ENCODE data around the gene UST.
"Not testable (repeated sequence)": the region's sequence is repeated elsewhere in the genome, so short reads cannot be mapped to it uniquely, and the experiment has no call there.

The UST gene

DNA sequence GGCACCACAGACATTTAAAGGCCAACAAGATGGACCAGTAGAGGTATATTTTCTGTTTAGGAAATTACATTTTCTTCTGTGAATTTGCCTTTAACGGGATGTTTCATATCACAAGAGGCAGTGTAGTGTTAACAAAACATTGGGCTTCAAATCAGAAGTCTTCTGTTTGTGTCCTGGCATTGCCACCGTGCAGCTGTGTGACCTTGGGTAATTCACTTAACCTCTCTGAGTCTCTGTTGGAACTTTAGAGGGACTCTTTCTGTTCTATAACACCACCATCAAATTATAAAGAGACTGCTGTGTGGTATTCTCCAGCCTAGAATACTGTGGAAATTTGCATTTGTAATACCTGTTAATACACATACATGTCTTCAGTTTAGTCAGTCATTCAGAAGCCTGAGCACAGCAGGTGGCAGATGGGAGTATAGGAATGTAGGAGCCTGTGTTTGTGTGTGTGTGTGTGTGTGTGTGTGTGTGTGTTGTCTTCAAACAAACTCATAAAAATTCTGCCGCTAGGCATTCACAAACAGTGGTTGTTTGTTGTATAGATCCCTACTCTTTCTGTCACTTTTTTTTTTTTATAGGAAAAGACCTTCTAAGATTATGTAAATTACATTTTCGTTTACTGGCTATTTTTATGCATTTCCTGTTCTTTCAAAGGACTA, 22.6 kb downstream of the UST start:
- DNase-seq, result no peak

DNA sequence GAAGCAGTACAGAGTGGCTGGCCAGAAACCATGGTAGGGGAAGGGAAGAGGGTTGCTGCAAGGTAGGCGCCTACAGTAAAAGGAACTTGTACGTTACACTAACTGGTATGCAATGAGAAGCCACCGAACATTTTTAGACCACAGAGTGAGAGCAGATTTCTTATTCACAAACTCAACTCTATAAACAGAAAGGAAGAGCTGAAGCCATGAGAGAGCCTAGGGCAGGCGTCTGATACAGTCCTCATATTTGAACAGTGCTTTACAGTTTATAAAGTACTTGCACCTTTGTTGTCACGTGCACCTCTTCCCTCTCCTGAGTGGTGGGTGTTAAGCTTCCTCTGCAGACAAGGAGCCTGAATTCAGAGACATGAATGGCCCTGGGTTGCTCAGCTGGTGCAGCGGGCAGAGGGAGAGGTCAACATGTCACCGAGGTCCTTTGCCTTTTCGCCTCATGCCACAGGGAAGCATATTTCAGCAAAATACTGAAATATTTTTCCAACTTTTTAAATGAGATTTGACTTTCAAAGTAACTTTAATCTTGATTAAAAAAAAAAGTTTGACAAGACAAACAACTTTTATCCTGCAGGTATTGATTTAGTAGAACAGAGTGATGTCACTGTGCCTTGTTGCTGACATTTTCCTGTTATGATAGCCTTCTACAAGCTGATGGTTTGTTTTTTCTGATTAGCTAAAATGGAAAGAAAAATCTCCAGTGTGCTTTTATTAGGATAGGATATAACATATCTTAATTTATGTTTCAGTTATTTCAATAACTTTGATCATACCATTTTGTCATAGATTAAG, 23.8 kb downstream of the UST start:
- peak; percentile 49 for DNase-seq

DNA sequence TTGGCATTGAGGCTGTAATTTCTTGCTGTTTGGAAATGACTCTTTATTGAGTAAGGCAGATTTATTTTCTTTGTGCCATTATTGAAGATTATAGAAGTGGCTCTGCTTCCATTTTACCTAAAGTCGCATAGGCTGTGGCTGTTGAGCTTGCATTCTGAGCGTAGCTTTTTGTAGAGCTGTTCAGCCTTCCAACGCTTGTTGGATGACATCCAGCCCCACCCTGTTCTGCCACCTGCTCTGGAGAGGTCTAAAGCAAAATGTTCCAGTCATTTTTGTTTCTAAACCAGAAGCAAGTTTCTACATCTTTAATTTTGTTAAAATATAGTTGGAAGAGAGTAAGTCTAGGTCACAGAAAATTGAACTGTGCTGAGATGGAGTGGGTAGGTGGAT, 24.4 kb downstream of the UST start:
- DNase-seq, result no peak

DNA sequence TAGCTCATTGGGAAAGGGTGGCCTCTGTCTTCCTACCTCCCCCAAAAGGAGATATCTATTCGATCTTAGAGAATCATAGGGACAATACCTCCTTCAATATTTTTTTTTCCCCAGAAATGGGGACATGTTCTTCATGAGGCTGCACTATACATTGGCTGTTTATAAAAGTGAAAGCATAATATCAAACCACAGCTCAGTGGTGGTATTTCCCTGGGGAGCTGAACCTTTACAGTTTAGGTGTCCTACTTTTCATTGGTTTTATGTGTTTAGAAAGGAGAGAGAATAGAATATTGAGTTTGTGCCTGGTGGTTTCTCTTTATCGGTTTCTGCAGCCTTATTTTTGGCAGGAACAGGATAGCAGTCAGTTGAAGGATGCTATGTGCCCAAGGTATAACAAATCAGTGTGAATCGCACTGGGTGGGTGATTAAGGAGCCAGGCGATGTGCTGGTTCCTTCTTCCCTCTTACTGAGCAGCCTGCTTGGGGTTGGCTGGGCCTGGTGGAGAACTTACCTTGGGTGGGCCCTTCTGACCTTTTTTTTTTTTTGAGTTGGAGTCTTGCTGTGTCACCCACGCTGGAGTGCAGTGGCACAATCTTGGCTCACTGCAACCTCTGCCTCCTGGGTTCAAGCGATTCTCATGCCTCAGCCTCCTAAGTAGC, 25.2 kb downstream of the UST start:
- no peak for DNase-seq

DNA sequence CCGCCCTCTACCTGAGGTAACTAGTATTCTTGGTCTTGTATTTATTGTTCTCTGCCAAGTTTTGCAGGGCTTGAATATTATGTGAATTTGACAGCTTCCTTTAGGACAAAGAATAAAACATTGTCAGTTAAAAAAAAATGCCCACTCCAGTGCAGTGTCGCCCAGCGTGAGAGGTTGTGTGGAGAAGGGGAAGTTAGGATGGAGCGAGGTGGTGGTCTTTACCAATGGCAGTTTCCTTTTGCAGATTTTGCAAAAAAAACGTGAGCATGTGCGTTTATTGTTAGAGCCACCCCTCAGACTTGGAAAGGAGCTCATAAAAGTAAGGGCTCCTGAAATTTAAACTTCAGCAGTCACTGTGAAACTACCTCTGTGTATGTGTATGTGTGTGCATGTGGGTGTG, 28.3 kb downstream of the UST start:
- peak; percentile 3 for DNase-seq

DNA sequence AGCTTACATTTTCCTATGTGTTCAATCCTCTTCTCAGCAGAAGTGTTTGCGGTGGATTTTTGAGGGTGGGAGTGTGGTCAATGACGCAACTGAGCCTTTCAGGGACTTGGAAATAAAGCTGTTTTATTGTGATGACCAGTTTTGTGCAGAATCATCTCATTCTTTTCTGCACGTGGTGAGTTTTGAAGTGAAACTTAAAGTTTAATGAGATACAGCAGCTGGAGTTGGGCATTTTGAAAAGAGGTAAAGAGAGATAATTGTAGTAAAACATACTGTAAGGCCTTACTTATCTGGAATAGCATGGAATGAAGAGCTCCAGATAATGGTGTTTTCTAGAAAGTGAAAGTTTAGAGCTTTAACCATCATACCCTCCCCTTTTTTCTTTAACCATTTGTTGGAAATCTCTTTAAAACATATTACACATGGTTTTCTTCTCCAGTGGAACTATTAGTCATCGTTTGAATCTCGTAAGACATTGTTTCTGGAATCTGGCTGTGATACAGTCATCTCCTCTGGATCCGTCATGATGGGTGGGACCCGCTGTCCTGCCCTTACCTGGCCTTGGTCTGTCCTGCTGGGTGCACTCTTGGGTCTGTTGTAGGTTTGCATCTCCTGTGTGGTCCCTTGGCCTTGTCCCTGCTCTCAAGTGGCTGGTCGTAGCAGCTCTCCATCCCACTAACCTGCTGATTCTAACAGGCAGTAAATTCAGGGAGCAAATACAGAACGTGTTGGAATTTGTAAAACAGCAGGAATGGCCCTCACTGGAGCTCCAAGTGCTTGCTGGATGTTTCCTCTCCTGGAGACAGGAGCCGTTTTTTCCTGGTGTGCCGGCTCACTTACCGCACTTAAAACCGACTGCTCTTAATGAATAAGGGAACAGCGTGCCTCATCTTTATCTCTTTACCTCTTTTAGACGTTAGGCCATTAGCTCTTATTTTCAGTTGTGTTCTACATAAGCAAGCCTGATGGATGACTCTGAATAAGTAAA, 29.8 kb downstream of the UST start:
- peak; percentile 74 for DNase-seq

DNA sequence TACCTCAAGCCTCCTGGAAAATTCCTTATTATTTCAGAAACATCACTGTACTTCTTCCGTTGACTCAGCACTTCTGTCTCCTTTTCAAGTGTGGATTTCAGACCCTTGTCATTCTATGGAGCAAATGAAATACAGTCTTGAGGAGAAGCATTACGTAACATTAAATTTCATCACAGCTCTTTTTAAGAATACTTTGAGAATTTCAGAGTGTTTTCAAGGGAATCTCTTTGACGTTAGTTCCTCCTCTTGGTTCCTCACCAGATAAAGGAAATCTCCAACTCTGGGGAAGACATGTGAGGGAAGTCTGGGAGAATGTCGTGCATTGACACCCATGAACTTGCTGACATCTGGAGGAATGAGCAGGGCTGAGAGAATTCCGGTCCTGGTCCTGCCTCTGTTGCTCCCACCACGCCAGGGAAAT, 32.3 kb downstream of the UST start:
- peak; percentile 86 for DNase-seq

DNA sequence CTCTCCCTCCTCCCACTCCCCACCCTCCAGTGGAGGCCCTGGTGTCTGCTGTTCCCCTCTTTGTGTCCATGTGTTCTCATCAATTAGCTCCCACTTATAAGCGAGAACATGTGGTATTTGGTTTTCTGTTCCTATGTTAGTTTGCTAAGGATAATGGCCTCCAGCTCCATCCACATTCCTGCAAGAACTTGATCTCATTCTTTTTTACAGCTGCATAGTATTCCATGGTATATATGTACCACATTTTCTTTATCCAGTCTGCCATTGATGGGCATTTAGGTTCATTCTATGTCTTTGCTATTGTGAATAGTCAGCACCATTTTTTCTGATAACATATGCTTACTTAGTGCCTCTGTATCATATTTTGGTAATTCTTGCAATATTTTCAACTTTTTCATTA, 33.6 kb downstream of the UST start:
- not testable (repeated sequence) for DNase-seq

DNA sequence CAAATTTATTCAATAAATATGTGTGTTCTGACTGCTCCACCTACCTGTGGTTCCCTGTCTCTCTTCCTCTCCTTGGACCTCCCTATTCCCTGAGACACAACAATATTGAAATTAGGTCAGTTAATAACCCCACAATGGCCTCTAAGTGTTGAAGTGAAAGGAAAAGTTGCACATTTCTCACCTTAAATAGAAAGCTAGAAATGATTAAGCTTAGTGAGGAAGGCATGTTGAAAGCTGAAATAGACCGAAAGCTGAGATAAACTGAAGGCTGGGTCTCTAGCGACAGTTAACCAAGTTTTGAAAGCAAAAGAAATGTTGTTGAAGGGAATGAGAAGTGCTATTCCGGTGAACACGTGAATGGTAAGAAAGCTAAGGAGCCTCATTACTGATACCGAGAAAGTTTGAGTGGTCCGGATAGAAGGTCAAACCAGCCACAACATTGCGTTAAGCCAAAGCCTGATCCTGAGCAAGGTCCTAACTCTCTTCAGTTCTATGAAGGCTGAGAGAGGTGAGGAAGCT, 34.1 kb downstream of the UST start:
- DNase-seq, result no peak

DNA sequence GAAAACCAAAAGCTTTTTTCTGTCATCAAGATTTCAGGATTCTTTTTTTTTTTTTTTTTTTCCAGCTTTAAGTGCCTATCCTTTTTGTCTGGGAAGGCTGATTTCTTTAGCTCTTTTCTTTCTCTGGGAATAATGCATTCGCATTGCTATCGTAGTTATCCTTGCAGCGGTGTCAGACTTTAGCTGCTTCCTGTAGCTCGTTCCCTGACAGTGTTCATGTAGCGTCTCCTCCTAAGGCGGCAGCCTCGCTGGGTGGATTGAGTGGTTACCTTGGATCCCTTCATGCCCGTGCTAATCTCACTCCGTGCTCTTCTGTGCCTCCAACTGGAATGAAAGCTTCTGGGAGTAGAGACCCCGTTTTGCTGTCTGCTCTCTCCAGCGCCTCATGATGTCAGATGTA, 43.1 kb downstream of the UST start:
- DNase-seq, result no peak

DNA sequence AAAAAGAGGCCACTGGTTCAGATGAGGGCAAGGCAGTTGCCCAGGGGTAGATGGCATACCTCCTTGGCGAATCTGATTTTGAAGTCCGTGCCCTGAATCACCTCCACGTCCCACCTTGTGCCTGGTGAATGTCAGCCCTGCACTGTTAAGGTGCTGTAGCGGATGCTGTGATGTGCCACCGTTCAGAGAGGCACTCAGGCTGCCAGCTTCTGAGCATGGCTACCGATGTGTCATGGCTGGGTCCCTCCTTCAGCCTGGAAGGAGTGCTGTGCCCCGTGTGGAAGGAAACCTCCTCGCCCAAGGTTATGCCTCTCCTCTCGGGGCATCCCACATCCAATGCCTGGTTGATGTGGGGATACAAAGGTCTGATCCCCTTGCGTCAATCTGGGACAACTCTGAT, 43.6 kb downstream of the UST start:
- DNase-seq, result no peak

DNA sequence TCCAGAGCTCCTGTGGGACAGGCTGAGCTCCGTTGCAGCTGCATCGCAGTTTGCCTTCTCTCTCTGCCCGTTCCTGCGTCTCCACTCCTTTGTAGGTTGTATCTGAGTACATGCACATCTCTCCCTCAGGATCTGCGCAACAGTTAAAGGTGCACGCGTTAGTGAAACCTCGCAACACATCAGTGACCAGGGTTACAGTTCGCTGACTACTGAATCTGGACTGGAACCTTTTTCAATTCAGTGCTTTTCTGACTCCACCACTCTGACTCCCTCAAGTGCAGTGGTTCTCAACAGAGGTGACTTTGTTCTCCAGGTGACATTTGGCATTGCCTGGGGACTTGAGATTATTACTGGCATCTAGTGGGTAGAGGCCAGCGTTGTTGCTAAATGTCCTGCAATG, 44.0 kb downstream of the UST start:
- no peak for DNase-seq

DNA sequence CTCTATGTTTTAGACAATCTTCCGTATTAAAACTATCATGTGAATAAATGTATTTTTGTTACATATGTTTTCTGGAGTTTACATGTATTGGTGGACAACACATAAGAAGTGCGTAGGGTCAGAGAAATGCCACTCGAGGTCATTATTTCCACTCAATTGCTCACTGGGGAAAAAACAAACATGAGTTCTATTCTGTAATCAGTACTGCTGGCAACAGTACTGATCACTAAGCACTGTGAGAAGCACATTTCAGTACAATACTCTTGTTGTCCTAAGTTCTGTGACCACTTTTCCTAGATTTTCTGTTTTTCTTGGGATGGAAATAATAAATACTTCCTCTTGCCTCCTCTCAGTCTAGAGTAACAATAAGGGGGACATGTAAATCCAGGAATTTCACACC, 44.5 kb downstream of the UST start:
- no peak for DNase-seq

DNA sequence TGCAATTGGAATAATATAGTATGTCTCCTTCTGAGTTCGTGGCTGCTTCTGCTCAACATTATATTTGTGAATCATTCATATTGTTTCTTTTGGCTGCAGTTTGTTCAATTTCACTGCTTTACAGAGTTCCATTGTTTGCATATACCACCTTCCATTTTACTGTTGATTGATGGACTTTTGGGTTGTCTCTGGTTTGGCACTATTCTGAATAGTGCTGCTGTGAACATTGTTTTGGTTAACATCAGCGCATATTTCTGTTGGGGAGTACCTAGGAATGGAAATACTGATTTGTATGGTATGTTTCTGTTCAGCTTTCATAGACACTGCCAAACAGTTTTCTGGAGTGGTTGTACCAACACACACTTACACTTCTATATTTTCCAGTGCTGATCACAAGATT, 46.9 kb downstream of the UST start:
- no peak for DNase-seq

DNA sequence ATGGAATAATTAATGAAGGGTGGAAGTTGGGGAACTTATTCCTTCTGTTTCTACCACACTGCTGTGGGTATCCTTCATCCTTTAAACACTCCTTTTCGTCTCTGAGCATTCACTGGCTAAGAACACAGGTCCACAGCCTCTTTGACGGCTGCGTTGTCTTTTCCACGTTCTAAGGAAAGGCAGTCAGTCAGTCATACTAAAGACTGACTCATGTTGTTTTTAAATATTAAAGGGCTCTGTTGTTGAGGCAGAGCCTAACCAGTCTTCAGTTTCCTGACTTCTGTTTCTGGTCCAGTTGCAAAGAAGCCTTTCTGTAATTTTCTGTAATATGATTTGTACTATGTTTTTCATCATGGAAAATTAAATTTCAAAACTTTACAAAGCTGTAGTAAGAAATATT, 48.0 kb downstream of the UST start:
- no peak for DNase-seq

DNA sequence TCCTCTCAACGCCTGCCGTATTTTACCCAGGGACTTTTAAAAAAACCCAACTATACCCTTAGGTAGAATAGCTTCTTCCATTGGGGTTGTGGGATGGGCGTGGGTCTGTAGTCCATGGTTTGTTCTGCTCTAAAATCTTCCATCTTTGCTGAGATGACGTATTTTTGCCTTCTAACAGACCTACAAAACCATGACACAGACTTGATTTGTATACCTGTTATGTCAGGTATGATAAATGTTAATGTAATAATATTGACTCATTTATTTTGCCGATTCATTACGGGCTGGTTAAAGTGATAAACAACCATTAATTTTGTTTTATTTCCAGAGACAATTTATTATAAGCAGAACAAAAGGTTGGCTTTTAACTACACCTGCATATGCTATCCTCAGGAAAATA, 48.7 kb downstream of the UST start:
- no peak for DNase-seq

DNA sequence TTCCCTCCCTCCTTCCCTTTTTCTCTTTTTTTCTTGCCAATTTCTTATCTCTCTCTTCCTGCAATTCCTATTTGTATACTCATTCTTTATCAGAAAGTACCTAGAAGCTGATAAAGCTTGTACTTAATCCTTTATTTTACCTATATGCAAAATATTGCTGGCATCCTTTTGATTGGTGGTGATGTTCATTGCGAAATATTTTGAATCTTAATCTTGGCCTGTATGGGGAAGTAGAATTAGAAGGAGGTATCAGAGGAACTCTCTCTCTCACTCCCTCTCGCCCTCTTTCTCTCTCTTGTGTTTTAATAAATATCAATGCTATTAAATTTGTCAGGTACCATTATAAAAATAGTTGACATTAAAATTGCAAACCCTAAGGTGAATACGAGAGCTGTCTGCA, 52.8 kb downstream of the UST start:
- peak; percentile 12 for DNase-seq

DNA sequence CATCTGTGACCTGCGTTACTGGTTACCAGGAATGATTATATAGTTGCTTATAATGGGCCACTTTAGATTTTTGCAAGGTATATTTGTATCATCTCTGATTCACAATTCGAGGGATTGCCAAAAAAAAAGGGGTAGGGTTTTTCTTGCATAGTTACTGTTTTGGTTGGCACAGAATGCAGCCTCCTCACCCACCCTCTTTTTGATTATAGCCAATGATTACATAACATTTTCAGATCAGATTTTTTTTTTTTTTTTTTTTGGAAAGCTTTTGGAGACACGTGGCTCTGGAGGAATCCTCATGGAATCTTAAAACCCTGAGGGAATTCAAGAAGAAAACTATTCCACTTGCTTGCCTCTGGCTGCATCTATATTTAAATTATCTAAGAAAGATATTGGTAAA, 53.7 kb downstream of the UST start:
- DNase-seq, result no peak

DNA sequence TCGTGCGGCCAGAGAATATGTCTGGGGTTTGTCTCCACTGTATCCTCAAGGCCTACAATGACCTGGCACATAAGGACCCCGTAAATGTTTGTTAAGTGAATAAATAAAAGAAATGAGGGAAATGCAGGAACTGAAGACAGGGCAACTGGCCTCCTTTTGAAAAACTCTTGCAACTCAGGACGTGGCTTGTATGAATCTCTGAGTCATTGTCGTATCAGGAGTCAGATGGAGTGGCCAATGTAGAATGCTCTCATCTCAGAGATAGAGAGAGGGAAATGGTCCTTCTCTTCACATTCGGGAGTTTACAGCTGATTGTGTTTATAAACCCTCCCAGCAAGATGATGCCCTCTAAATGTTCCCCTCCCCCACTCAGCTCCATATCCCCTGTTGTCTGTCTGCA, 57.1 kb downstream of the UST start:
- no peak for DNase-seq

DNA sequence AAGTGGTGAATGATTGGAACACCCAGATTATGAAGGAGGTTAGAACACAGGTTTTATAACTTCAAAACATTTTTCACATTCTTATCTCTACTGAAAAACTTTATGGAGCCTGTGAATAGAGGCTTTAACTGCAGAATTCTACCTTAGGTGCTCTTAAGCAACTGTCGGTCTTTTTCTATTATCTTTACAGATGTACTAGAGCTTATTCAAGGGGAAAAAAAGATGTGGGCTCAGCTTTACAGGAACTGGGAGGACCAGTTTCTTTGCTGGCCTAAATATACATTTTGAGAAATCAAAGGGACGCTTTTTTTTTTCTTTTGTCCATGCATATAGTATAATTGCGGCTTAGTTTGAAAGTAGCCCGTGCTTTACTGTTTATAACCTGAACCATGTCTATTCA, 58.9 kb downstream of the UST start:
- no peak for DNase-seq

DNA sequence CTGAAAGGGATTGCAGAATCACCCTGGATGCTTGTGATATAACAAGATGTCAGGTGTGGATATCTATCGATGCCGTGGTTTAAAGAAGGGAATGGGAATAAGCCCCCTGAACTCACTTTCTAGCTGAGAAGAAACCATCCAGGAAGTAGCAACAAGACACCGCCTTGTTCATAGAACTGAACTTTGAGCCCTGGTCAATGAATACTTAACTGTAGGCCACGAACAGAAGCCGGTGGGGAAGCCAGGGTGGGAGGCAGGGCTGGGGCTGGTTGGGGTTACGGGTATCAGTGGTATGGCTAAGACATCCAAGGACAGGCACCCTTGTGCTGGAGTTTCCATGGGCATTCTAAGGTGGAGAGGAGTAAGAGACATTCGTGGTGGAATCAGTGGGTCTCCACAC, 61.0 kb downstream of the UST start:
- DNase-seq, result no peak

DNA sequence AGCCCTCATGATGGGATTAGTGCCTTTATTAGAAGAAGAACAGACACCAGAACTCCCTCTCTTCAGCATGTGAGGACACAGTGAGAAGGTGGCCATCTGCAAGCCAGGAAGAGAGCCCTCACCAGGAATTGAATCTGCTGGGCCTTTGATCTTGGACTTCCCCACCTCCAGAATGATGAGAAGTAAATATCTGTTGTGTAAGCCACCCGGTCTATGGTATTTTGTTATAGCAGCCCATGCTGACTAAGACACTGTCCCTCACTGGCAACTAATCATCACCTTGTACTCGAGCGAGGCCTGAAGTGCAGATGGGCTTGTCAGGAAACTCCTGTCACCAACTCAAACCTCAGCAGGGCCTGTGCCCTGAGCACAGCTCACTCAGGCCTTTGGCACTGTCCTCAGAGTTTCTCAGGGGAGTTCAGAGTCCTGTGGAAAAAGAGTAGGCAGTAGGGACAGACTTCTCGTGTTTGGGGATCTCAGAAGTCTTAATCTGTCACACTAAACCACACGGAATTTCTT, 62.0 kb downstream of the UST start:
- DNase-seq, result no peak

DNA sequence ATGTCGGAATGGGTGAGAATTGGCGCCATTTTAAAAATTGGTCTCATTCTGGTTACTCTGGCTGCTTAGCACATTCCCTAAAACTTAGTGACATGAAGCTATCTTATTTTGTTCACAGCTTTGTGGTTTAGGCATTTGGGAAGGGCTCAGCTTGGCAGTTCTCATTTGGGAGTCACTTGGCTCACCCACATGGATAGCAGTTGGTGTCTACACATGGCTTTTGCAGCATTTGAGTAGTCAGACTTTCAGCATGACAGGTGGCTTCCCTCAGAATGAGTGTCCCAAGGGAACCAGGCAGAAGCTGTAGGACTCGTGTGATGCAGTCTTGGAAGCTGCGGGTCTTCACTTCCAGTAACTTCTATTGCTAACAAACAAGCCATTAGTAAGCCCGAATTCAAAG, 64.6 kb downstream of the UST start:
- no peak for DNase-seq

All from MV-4-11 (cell line).